ENCODE data around the gene STAC3. TPM values are rescaled to one million over a fixed set of nuclear protein-coding genes. Genes with fewer than 3 reads are reported as not detected.

The STAC3 gene
- polyA plus RNA-seq, 2 of the 4 experiments (the other 2 are of a cell fraction): 0.40 to 0.43 TPM

DNA sequence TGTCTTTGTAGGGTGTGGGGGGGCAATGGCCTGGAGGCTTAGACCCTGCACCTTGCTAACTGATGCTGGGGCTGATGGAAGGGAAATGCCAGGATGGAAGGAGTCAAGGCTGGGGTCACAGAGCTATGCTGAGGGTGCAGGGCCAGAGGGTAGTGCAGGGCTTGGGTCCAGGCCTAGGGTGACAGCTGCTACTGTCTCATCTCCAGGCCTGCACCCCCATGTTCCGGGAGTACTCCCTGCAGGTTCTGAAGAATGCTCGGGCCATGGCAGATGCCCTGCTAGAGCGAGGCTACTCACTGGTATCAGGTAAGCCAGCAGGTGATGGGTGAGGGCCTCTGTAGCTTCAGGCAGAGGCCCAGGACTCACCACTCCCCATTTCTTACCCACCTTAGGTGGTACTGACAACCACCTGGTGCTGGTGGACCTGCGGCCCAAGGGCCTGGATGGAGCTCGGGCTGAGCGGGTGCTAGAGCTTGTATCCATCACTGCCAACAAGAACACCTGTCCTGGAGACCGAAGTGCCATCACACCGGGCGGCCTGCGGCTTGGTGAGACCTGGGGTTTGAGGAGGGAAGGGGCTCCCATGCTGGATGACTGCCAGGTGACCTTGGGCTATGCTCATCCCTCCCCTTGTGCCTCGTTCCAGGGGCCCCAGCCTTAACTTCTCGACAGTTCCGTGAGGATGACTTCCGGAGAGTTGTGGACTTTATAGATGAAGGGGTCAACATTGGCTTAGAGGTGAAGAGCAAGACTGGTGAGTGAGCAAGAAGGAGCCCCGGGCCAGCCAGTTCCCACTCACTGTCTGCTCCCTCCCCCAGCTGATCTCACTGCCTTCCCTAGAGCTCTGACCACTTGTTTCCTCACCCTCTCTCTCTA, 17.4 kb downstream of the STAC3 start:
- ATAC-seq: no peak
- POLR2A ChIA-PET: no interaction called here

DNA sequence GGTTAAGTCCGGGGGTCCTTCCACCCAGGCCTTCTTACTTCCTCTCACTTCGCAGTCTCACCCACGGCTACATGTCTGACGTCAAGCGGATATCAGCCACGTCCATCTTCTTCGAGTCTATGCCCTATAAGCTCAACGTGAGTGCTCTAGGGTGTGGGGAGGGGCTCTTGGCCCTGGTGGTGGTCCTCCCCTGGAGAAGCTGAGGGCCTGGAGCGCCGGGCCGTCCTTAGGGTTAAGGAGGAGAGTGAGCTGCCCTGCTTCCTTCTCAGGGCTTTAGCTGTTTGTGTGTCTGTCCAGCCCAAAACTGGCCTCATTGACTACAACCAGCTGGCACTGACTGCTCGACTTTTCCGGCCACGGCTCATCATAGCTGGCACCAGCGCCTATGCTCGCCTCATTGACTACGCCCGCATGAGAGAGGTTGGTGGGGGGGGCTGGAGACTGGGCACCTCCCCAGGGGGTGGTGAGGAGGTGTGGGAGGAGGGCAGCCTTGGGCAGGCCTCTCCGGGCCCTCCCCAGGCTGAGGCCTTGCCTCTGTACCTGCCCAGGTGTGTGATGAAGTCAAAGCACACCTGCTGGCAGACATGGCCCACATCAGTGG, 18.7 kb downstream of the STAC3 start:
- no peak overlapping the region for H3K4me3 ChIP-seq
- H3K9me3 ChIP-seq: no peaks in the 10 kb centered on the region
- TF ChIP-seq HOXA7 (CRISPR knock-in tag; IDR thresholded peaks at IDR 0.05) (no peak), MYC (IDR thresholded peaks at IDR 0.05; ENCODE audit: borderline replicate concordance, low read length) (no peak), RNF2 (IDR thresholded peaks at IDR 0.05; ENCODE audit: borderline replicate concordance, low read depth) (no peak), CEBPB (IDR thresholded peaks at IDR 0.05) (no peak), CBX8 (IDR thresholded peaks at IDR 0.05) (no peak), POLR2A (IDR thresholded peaks at IDR 0.05; ENCODE audit: low read length) (no peak), ZSCAN20 (CRISPR knock-in tag; IDR thresholded peaks at IDR 0.05) (no peak), HOXB13 (CRISPR knock-in tag; IDR thresholded peaks at IDR 0.05; ENCODE audit: low read depth) (no peak), GATA3 (IDR thresholded peaks at IDR 0.05; ENCODE audit: borderline replicate concordance) (no peak), POLR2AphosphoS2 (conservative IDR thresholded peaks at IDR 0.05; ENCODE audit: low read length) (no peak), NPAS2 (CRISPR knock-in tag; IDR thresholded peaks at IDR 0.05; ENCODE audit: borderline replicate concordance) (no peak), TP53 (CRISPR knock-in tag; IDR thresholded peaks at IDR 0.05) (no peak), FOXS1 (CRISPR knock-in tag; IDR thresholded peaks at IDR 0.05) (no peak), PHF8 (IDR thresholded peaks at IDR 0.05; ENCODE audit: borderline replicate concordance, low read depth) (no peak), EP300 (IDR thresholded peaks at IDR 0.05) (no peak), CHD2 (IDR thresholded peaks at IDR 0.05; ENCODE audit: low read length, partially characterized antibody) (no peak)
- TF ChIP-seq, protein P1, sequence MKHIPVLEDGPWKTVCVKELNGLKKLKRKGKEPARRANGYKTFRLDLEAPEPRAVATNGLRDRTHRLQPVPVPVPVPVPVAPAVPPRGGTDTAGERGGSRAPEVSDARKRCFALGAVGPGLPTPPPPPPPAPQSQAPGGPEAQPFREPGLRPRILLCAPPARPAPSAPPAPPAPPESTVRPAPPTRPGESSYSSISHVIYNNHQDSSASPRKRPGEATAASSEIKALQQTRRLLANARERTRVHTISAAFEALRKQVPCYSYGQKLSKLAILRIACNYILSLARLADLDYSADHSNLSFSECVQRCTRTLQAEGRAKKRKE (CRISPR knock-in tag; IDR thresholded peaks at IDR 0.05; ENCODE audit: low read depth): no peak
- TF ChIP-seq, protein P2, sequence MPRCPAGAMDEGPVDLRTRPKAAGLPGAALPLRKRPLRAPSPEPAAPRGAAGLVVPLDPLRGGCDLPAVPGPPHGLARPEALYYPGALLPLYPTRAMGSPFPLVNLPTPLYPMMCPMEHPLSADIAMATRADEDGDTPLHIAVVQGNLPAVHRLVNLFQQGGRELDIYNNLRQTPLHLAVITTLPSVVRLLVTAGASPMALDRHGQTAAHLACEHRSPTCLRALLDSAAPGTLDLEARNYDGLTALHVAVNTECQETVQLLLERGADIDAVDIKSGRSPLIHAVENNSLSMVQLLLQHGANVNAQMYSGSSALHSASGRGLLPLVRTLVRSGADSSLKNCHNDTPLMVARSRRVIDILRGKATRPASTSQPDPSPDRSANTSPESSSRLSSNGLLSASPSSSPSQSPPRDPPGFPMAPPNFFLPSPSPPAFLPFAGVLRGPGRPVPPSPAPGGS (IDR thresholded peaks at IDR 0.05): no peak
- TF ChIP-seq, protein P3, sequence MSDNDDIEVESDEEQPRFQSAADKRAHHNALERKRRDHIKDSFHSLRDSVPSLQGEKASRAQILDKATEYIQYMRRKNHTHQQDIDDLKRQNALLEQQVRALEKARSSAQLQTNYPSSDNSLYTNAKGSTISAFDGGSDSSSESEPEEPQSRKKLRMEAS (IDR thresholded peaks at IDR 0.05): no peak
- ChIA-PET POLR2A (no interaction called here), CTCF (interaction anchor here (0.7 to 26.5 kb wide), 5 partner anchors 8 to 56 kb away, joined by 3 to 615 read pairs (median 20); partner anchors contain the start of gene NXPH4)
- no peak overlapping the region for H3K27ac ChIP-seq
- WGBS (ENCODE audit: missing lambda C conversion rate): 93% methylated on average over 16 of the region's 19 CpGs
- DNase-seq (ENCODE audit: low read depth in 1 of 2, low spot score in 1 of 2) (no peak), FAIRE-seq (no peak), ATAC-seq (no peak)
- H3K4me1 ChIP-seq: peaks cover 12% of the 10 kb centered on the region; the same call in 2 of the 3 replicates
- no peak overlapping the region for H3K4me2 ChIP-seq

More for the DNA sequence above, 17.4 kb downstream of the STAC3 start:
- TF ChIP-seq TP53 (CRISPR knock-in tag; IDR thresholded peaks at IDR 0.05): no peak
- TF ChIP-seq HOXB13 (CRISPR knock-in tag; IDR thresholded peaks at IDR 0.05; ENCODE audit: low read depth): no peak
- TF ChIP-seq, protein P4, sequence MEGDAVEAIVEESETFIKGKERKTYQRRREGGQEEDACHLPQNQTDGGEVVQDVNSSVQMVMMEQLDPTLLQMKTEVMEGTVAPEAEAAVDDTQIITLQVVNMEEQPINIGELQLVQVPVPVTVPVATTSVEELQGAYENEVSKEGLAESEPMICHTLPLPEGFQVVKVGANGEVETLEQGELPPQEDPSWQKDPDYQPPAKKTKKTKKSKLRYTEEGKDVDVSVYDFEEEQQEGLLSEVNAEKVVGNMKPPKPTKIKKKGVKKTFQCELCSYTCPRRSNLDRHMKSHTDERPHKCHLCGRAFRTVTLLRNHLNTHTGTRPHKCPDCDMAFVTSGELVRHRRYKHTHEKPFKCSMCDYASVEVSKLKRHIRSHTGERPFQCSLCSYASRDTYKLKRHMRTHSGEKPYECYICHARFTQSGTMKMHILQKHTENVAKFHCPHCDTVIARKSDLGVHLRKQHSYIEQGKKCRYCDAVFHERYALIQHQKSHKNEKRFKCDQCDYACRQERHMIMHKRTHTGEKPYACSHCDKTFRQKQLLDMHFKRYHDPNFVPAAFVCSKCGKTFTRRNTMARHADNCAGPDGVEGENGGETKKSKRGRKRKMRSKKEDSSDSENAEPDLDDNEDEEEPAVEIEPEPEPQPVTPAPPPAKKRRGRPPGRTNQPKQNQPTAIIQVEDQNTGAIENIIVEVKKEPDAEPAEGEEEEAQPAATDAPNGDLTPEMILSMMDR (IDR thresholded peaks at IDR 0.05): no peak
- no peak for TF ChIP-seq EHMT2 (IDR thresholded peaks at IDR 0.05; ENCODE audit: low read depth)
- no peak for TF ChIP-seq KDM5A (IDR thresholded peaks at IDR 0.05)
- no peak for TF ChIP-seq CBX2 (IDR thresholded peaks at IDR 0.05; ENCODE audit: borderline replicate concordance, low read depth)
- TF ChIP-seq FOXS1 (CRISPR knock-in tag; IDR thresholded peaks at IDR 0.05): no peak
- no peak for TF ChIP-seq KDM1A (IDR thresholded peaks at IDR 0.05; ENCODE audit: low read depth)
- no peak for TF ChIP-seq ZNF302 (CRISPR knock-in tag; IDR thresholded peaks at IDR 0.05)
- TF ChIP-seq CEBPB (IDR thresholded peaks at IDR 0.05): no peak
- no peak for TF ChIP-seq RAD21 (conservative IDR thresholded peaks at IDR 0.05 in 1 of 2, IDR thresholded peaks at IDR 0.05 in 1 of 2)
- CTCF ChIA-PET: interaction anchor here (1.0 to 26.5 kb wide), 8 partner anchors 9 to 219 kb away, joined by 3 to 615 read pairs (median 4); partner anchors contain the start of genes NXPH4, STAC3 and STAT6
- no peak overlapping the region for H3K27ac ChIP-seq
- H3K9me3 ChIP-seq: no peaks in the 10 kb centered on the region
- peaks cover 12% of the 10 kb centered on the region; the same call in 2 of the 3 replicates for H3K4me1 ChIP-seq
- DNase-seq (ENCODE audit: low read depth in 1 of 2, low spot score in 1 of 2) (no peak), FAIRE-seq (no peak)
- WGBS (ENCODE audit: missing lambda C conversion rate): 93% methylated on average over 11 of the region's 15 CpGs
- no peak overlapping the region for H3K4me2 ChIP-seq
- H3K4me3 ChIP-seq: no peak overlapping the region
